Ovary (tissue), 9 donors: Measurements from ENCODE around the gene ACSS1. TPM values are rescaled to one million over a fixed set of nuclear protein-coding genes. Genes with fewer than 3 reads are reported as not detected.

Experiments used
- DNase-seq, 5 donors: peaks; one replicate each; pipeline ENCODE4 v3.0.0-alpha.2; 2019 to 2020
- H3K27ac ChIP-seq, 2 donors: fragments of 200-600 bp; one replicate each; pipeline versions ENCODE4 v1.5.1 to v1.8.0; 2019 to 2022
- H3K27me3 ChIP-seq: fragments of 200-600 bp; one replicate; pipeline ENCODE4 v1.8.0; 2022
- H3K36me3 ChIP-seq: fragments of 200-600 bp; sonication (generic); one replicate; pipeline ENCODE4 v1.5.1; 2019
- H3K4me1 ChIP-seq: one replicate; pipeline ENCODE4 v1.8.1; 2013; ENCODE audit warnings: mild to moderate bottlenecking, moderate library complexity; ENCODE audit not compliant: insufficient read depth
- H3K4me3 ChIP-seq: fragments of 200-600 bp; sonication (generic); one replicate; pipeline ENCODE4 v1.5.1; 2017
- H3K9me3 ChIP-seq, 2 donors: fragments of 200-600 bp in 1 of 2; sonication (generic) in 1 of 2; one replicate each; pipeline versions ENCODE4 v1.5.1 to v1.8.1; 2013 to 2019; ENCODE audit warnings: mild to moderate bottlenecking in 1 of 2, moderate library complexity in 1 of 2
- EP300 ChIP-seq: sonication (generic); formaldehyde crosslinking; IDR thresholded peaks from one replicate; pipeline ENCODE4 v1.6.1; 2017; ENCODE audit warnings: antibody characterized with exemption
- POLR2A ChIP-seq: fragments of 450-650 bp; IDR thresholded peaks from one replicate; pipeline ENCODE4 v1.6.1; 2017; ENCODE audit warnings: antibody characterized with exemption, mild to moderate bottlenecking, moderate library complexity
- WGBS, 3 donors: extraction: QIAGEN DNeasy Blood & Tissue Kit in 1 of 3; methylation state at CpG; one replicate each; pipeline versions ENCODE4 v1.1.5 to v1.1.7; 2013 to 2017; 5-methylcytosine and 5-hydroxymethylcytosine counted together
- intact Hi-C, 4 donors: fragments of 100-400 bp; cut with DNase I; formaldehyde crosslinking; loops; one replicate each; pipeline versions ENCODE4 v1.11.0 to v1.15.1; 2022 to 2023
- polyA plus RNA-seq, 2 donors: library from polyadenylated mRNA; stranded (reverse); fragments of 200-250 nt in 1 of 2; fragments of 350-450 nt in 1 of 2; fragmentation: Illumina TruSeq in 1 of 2; extraction: RNeasy Lipid Tissue Mini Kit (QIAGEN cat#74804) in 1 of 2; gene quantifications; one replicate each; pipeline ENCODE4 v1.2.3, GENCODE V29; 2013 to 2014
- total RNA-seq, 7 donors: library from RNA; depleted of rRNA in 2 of 7; stranded (reverse); fragments of >200 nt in 2 of 7; fragmentation: NEBNext Ultra II Directional in 3 of 7; extraction: Animal tissue kit (Norgen Biotek cat#: 25700) in 3 of 7; gene quantifications; one replicate each; pipeline versions ENCODE4 v1.1.0 to v1.2.4, GENCODE V29; 2016 to 2023
- TF ChIP-seq, protein P1 (sequence below), 3 donors: fragments of 450-650 bp in 2 of 3; fragments of 200-600 bp in 1 of 3; IDR thresholded peaks; one replicate each; pipeline versions ENCODE4 v1.5.1 to v1.8.0; 2016 to 2022; ENCODE audit warnings: antibody characterized with exemption in 3 of 3, mild to moderate bottlenecking in 1 of 3
- donor health status: DM: no; HTN: no; CAD: no; lungs with moderate emphysema.
- donor health status: DM: no; HTN: no; CAD: no.
- donor health status: Bipolar disorder and iron deficiency.
- donor health status: DM: yes; HTN: yes; CAD: no.
- donor health status: DM: no; HTN: no; CAD: no.
- donor health status: DM: yes; HTN: yes; CAD: no.

ACSS1 gene
- total and polyA plus RNA-seq, 9 donors: 13.1 to 37.0 (median 29.0) TPM

DNA sequence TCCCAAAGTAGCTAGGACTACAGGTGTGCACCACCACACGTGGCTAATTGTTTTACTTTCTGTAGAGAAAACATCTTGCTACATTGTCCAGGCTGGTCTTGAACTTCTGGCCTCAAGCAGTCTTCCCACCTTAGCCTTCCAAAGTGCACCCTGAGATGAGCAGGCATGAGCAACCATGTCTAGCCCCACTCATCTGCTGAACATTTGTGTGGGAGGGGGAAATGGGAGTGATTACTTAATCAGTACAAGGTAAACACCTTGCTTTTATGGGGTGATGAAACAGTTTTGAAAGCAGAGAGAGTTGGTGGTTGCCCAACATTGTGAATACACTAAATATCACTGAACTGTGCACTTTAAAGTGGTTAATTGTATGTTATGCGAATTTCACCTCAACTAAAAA lies 70.7 kb downstream of the ACSS1 start:
- Histone ChIP-seq H3K4me3 (no peak overlapping the region), H3K36me3 (no peaks in the 10 kb centered on the region), H3K27ac (no peak overlapping the region), H3K4me1 (peaks cover 3% of the 10 kb centered on the region), H3K27me3 (no peaks in the 10 kb centered on the region), H3K9me3 (no peaks in the 10 kb centered on the region)
- WGBS, 3 donors: 78 to 92% (median 84%) methylated on average over 2 of the region's 2 CpGs
- DNase-seq: no peak
- TF ChIP-seq POLR2A (no peak), EP300 (no peak)
- TF ChIP-seq, protein P1, sequence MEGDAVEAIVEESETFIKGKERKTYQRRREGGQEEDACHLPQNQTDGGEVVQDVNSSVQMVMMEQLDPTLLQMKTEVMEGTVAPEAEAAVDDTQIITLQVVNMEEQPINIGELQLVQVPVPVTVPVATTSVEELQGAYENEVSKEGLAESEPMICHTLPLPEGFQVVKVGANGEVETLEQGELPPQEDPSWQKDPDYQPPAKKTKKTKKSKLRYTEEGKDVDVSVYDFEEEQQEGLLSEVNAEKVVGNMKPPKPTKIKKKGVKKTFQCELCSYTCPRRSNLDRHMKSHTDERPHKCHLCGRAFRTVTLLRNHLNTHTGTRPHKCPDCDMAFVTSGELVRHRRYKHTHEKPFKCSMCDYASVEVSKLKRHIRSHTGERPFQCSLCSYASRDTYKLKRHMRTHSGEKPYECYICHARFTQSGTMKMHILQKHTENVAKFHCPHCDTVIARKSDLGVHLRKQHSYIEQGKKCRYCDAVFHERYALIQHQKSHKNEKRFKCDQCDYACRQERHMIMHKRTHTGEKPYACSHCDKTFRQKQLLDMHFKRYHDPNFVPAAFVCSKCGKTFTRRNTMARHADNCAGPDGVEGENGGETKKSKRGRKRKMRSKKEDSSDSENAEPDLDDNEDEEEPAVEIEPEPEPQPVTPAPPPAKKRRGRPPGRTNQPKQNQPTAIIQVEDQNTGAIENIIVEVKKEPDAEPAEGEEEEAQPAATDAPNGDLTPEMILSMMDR (IDR thresholded peaks at IDR 0.05): no peak
- intact Hi-C loops: no loop called here

DNA sequence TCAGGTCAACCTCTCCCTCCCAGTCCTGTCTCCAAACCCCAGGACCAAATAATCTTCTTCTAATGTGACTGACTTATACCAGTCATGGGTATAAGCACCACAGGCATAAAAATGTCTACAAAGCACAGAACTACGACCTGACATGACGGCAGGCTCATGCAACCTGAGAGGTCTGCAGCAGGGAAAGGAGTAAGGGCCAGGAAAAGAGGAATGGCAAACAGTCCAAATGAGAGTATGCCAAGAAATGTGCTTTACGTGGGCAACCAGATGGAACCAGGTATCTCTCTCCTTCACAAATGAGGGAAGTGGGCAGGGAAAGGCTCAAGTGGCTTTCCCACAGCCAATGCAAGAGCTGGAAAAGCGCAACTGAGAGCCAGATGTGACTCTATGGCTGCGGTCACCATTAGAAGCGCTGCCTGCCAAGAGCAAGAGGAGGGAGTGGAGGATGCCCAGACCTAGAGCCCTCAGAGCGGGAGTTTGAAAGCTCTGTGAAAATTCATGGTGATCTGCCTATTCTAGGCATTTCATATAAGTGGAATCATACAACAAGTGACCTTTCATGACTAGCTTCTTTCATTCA lies 71.4 kb downstream of the ACSS1 start:
- no peak overlapping the region for H3K27ac ChIP-seq
- H3K4me1 ChIP-seq: peaks cover 1% of the 10 kb centered on the region
- H3K4me3 ChIP-seq: no peak overlapping the region
- no peaks in the 10 kb centered on the region for H3K27me3 ChIP-seq
- H3K9me3 ChIP-seq: no peaks in the 10 kb centered on the region
- intact Hi-C loops: no loop called here
- no peak for DNase-seq
- WGBS, 3 donors: 92 to 93% (median 92%) methylated on average over 7 of the region's 7 CpGs
- H3K36me3 ChIP-seq: no peaks in the 10 kb centered on the region
- TF ChIP-seq, protein P1 (IDR thresholded peaks at IDR 0.05): no peak
- no peak for TF ChIP-seq EP300
- TF ChIP-seq POLR2A: no peak

DNA sequence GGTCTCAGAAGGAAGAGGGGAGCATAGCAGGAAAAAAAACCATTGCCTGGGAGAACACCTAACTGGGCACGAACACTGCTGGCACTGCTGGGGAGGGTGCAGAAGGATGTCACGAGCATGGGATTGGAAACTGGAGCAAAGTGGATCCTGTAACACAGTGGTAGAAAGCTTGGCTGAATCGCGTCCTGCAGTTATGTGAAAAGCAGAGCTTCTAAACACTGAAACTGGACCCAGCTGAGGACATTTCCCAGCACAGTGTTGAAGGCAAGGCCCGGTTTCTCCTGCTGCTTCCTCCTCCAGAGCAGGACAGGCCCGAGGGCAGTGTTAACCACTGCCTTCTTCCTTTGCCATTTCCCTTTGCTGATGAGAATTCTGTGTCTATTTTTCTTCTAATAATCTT lies 72.1 kb downstream of the ACSS1 start:
- Histone ChIP-seq H3K27ac (no peak overlapping the region), H3K27me3 (no peaks in the 10 kb centered on the region), H3K4me3 (no peak overlapping the region), H3K9me3 (no peaks in the 10 kb centered on the region), H3K36me3 (no peaks in the 10 kb centered on the region), H3K4me1 (peaks cover 1% of the 10 kb centered on the region)
- intact Hi-C loops: no loop called here
- 66 to 87% (median 67%) methylated on average over 6 of the region's 6 CpGs for WGBS, 3 donors
- TF ChIP-seq EP300: no peak
- no peak for DNase-seq

DNA sequence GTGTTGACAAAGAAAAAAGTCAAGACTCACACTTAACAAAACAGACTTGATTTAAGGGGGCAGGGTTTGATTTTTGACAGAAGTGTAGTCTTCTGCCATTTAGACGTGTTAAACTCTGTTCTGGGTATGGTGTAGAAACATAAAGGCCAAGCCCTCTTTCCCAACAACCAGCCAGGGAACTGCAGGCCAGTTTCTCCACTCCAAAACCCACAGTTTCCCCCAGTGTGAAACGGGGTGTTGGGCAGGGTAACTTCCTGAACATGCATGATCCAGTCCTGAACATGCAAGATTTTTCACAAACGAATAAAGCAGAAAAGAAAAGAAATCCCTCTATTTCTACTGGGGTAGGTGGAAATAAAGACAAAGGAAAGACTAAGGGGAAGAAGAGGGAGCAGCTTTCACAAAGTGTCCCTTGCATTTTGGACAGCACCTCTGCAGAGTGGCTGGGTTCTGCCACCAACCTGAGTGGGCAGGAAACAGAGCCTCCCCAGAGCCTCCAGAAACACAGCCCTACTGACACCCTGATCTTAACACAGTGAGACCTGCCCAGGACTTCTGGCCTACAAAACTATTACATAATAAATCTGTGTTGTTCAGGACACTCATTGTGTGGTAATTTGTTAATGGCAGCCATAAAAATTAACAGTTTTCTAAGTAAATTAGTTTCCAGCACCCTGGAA lies 72.8 kb downstream of the ACSS1 start:
- Histone ChIP-seq H3K4me3 (no peak overlapping the region), H3K36me3 (no peaks in the 10 kb centered on the region), H3K9me3 (no peaks in the 10 kb centered on the region), H3K27me3 (no peaks in the 10 kb centered on the region), H3K27ac (no peak overlapping the region), H3K4me1 (peaks cover 1% of the 10 kb centered on the region)
- WGBS, 3 donors: 80 to 88% (median 80%) methylated on average over 3 of the region's 3 CpGs
- TF ChIP-seq POLR2A: no peak
- TF ChIP-seq EP300: no peak
- TF ChIP-seq, protein P1 (IDR thresholded peaks at IDR 0.05): no peak
- intact Hi-C loops: no loop called here
- DNase-seq: no peak

DNA sequence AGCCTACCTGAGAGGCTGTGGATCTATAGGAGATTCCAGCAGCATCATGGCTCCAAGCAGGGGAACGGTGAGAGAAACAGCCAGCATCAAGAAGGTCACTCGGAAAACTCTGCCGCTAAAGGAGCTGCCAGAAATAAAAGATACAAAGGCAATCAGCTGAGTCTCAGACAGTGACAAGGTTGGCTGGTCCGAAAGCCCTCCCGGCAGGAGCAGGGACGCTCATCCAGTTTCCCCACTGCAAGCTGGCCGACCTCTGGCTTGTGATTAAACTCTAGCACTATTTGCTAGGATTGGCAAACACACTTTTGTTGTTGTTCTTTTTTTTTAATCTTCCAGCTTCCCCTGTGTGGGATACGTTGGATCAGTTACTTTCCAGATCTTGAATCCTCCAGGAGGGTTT lies 74.0 kb downstream of the ACSS1 start:
- Histone ChIP-seq H3K27ac (no peak overlapping the region), H3K4me1 (peaks cover 1% of the 10 kb centered on the region), H3K9me3 (no peaks in the 10 kb centered on the region), H3K36me3 (no peaks in the 10 kb centered on the region), H3K27me3 (no peaks in the 10 kb centered on the region), H3K4me3 (no peak overlapping the region)
- 70 to 80% (median 74%) methylated on average over 8 of the region's 8 CpGs for WGBS, 3 donors
- no peak for DNase-seq
- intact Hi-C loops: no loop called here
- TF ChIP-seq POLR2A: no peak
- TF ChIP-seq EP300: no peak
- TF ChIP-seq, protein P1 (IDR thresholded peaks at IDR 0.05): no peak
